GM12892 (cell line): ENCODE data around the gene CDH20.

ENCODE experiments used
- POLR2A ChIP-seq: IDR thresholded peaks from 2 replicates; pipeline ENCODE4 v1.6.1; 2011; ENCODE audit warnings: low read depth, low read length, control low read depth
- TAF1 ChIP-seq: IDR thresholded peaks from 2 replicates; pipeline ENCODE4 v1.6.1; 2011; ENCODE audit warnings: low read depth, mild to moderate bottlenecking, control low read depth, low read length, borderline replicate concordance

DNA sequence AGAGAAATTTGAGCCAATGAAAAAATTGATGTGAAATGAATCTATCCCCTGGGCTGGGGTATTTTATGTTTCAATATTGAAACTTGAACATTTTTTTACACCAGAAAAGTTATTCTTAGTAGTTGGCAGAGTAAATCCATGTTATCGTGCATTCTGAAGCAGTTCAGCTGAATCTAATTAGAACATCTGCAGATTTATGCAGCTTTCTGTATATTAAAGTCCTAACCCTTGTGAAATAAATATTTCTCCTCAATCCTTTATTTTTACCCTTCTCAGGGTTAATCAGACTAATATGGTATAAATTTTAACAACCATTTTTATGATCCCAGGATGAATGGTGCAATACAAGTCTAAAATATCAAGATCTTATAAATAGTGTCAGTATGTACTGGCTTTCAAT is 69.5 kb downstream of the CDH20 start:
- TF ChIP-seq TAF1 (no peak), POLR2A (no peak)
